ENCODE results near the gene PFKL.

Gene PFKL

GRCh38 chr21:44314561-44314960 is 14.7 kb downstream of the PFKL start:
- DNase-seq: no peak

- DNase-seq: no peak
These were observed 15.9 kb downstream of the PFKL start for GRCh38 chr21:44315691-44316203.

- no peak for DNase-seq
These were observed 16.5 kb downstream of the PFKL start for GRCh38 chr21:44316277-44316900.

- no peak for DNase-seq
These were observed 17.5 kb downstream of the PFKL start for GRCh38 chr21:44317241-44317782.

- DNase-seq: no peak
These were observed 18.0 kb downstream of the PFKL start for GRCh38 chr21:44317871-44318270.

- DNase-seq: no peak
These were observed 18.8 kb downstream of the PFKL start for GRCh38 chr21:44318489-44319285.

GRCh38 chr21:44319407-44320065 is 19.7 kb downstream of the PFKL start:
- no peak for DNase-seq

- DNase-seq: no peak
These were observed 21.0 kb downstream of the PFKL start for GRCh38 chr21:44320847-44321246.

GRCh38 chr21:44321846-44322450 is 22.1 kb downstream of the PFKL start:
- no peak for DNase-seq

GRCh38 chr21:44322621-44323325 is 22.9 kb downstream of the PFKL start:
- DNase-seq: no peak

- no peak for DNase-seq
These were observed 23.7 kb downstream of the PFKL start for GRCh38 chr21:44323591-44323990.

GRCh38 chr21:44324106-44324853 is 24.4 kb downstream of the PFKL start:
- no peak for DNase-seq

- DNase-seq: no peak
These were observed 24.9 kb downstream of the PFKL start for GRCh38 chr21:44324854-44325107.

GRCh38 chr21:44325386-44326271 is 25.8 kb downstream of the PFKL start:
- DNase-seq: no peak

GRCh38 chr21:44326272-44326647 is 26.4 kb downstream of the PFKL start:
- no peak for DNase-seq

- no peak for DNase-seq
These were observed 27.1 kb downstream of the PFKL start for GRCh38 chr21:44326716-44327602.

- DNase-seq: no peak
These were observed 27.7 kb downstream of the PFKL start for GRCh38 chr21:44327603-44327974.

GRCh38 chr21:44328242-44328895 is 28.5 kb downstream of the PFKL start:
- DNase-seq: no peak

Data from GOT3 (cell line).